Natural killer cell treated with Interleukin-12 subunit alpha and Interleukin-12 subunit beta and Interleukin-15 and Interleukin-18, amount 100 ng/mL, for 72 hours (primary cell): Measurements from ENCODE around the gene SWI5. TPM values are rescaled to one million over a fixed set of nuclear protein-coding genes. Genes with fewer than 3 reads are reported as not detected.
A peak's percentile ranks its signal among the peaks of the same experiment; 100 is the strongest.
"Not testable (repeated sequence)": the region's sequence is repeated elsewhere in the genome, so short reads cannot be mapped to it uniquely, and the experiment has no call there.

Experiments used
- ATAC-seq, 2 donors: fragments of 150-1000 bp; cut with Tn5 transposase in 1 of 2; sonication (Bioruptor Pico), chemical (Tn5 transposase) in 1 of 2; 2 replicates each; pipeline ENCODE4 v1.10.0; 2021
- DNase-seq: peaks from one replicate; pipeline ENCODE4 v3.0.0; 2022; ENCODE audit warnings: low spot score
- H3K27ac Mint-ChIP-seq, 2 donors: 1 replicate in 1 of 2; 2 replicates in 1 of 2; pipeline ENCODE4 v1.8.0; 2022; ENCODE audit warnings: mixed read lengths in 2 of 2, mild to moderate bottlenecking in 1 of 2, moderate library complexity in 1 of 2
- H3K27me3 Mint-ChIP-seq, 2 donors: 1 replicate in 1 of 2; 2 replicates in 1 of 2; pipeline ENCODE4 v1.8.0; 2022; ENCODE audit warnings: mixed read lengths in 2 of 2
- H3K36me3 Mint-ChIP-seq: one replicate; pipeline ENCODE4 v1.8.0; 2022; ENCODE audit warnings: mixed read lengths
- H3K4me1 Mint-ChIP-seq, 2 donors: 1 replicate in 1 of 2; 2 replicates in 1 of 2; pipeline ENCODE4 v1.8.0; 2022; ENCODE audit warnings: low read depth in 2 of 2, mixed read lengths in 2 of 2, mild to moderate bottlenecking in 1 of 2
- H3K4me3 Mint-ChIP-seq: one replicate; pipeline ENCODE4 v1.8.0; 2022; ENCODE audit warnings: mixed read lengths
- H3K9me3 Mint-ChIP-seq: 2 replicates; pipeline ENCODE4 v1.8.0; 2022; ENCODE audit warnings: mixed read lengths
- total RNA-seq, 2 donors: library from RNA; stranded (reverse); gene quantifications; one replicate each; pipeline ENCODE4 v1.2.3, GENCODE V29; 2022

The SWI5 gene
- total RNA-seq = 10 to 100 TPM in 1 of 2 donors, 1 to 10 TPM in 1; 7.5 to 20.4 TPM

- H3K27ac Mint-ChIP-seq = peak within 1 kb of the TSS; percentile 97 to 99
- peaks cover 34 to 35% of the 10 kb centered on the region in 2 donors for H3K4me1 Mint-ChIP-seq
- no peaks in the 10 kb centered on the region for H3K9me3 Mint-ChIP-seq
- no peaks in the 10 kb centered on the region for H3K27me3 Mint-ChIP-seq
- H3K36me3 Mint-ChIP-seq = no peaks in the 10 kb centered on the region
- H3K4me3 Mint-ChIP-seq = peak within 1 kb of the TSS; percentile 98
- ATAC-seq (peak; percentile 99), DNase-seq (peak; percentile 99)
Observed at GRCh38 chr9:128276008-128276573, at the start of gene SWI5. Gene SWI5, plus strand, starts transcription at chr9:128276276.

- Mint-ChIP-seq H3K27ac (no peak overlapping the region), H3K9me3 (no peaks in the 10 kb centered on the region), H3K4me1 (no peaks in the 10 kb centered on the region), H3K36me3 (no peaks in the 10 kb centered on the region), H3K4me3 (no peak overlapping the region), H3K27me3 (no peaks in the 10 kb centered on the region)
- ATAC-seq (no peak), DNase-seq (no peak)
Observed at GRCh38 chr9:128226412-128226801, 49.7 kb upstream of the SWI5 start.

DNA sequence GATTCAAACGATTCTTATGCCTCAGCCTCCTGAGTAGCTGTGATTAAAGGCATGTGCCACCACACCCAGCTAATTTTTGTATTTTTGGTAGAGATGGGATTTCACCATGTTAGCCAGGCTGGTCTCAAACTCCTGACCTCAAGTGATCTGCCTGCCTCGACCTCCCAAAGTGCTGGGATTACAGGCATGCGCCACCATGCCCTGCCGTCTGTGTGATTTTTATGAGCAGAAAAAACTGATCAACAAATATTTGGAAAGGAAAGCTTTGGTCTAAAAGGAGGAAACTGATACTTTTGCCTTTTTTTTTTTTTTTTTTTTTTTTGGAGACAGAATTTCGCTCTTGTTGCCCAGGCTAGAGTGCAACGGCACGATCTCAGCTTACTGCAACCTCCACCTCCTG lies 45.2 kb upstream of the SWI5 start:
- H3K4me1 Mint-ChIP-seq, H3K36me3 Mint-ChIP-seq, ATAC-seq, H3K4me3 Mint-ChIP-seq, H3K27ac Mint-ChIP-seq, H3K9me3 Mint-ChIP-seq, DNase-seq, H3K27me3 Mint-ChIP-seq: not testable (repeated sequence)

- Mint-ChIP-seq H3K27me3 (peaks cover 0 to 3% of the 10 kb centered on the region in 2 donors), H3K4me1 (no peaks in the 10 kb centered on the region), H3K27ac (no peak overlapping the region), H3K4me3 (no peak overlapping the region), H3K36me3 (no peaks in the 10 kb centered on the region), H3K9me3 (no peaks in the 10 kb centered on the region)
- DNase-seq (no peak), ATAC-seq (peak in 1 of 2 donors; percentile 33)
Observed at GRCh38 chr9:128231638-128232527, 44.2 kb upstream of the SWI5 start.

- Mint-ChIP-seq H3K36me3 (no peaks in the 10 kb centered on the region), H3K4me1 (no peaks in the 10 kb centered on the region), H3K27ac (no peak overlapping the region), H3K4me3 (no peak overlapping the region), H3K27me3 (peaks cover 0 to 3% of the 10 kb centered on the region in 2 donors), H3K9me3 (no peaks in the 10 kb centered on the region)
- ATAC-seq (peak; percentile 33 to 58), DNase-seq (no peak)
Observed at GRCh38 chr9:128232528-128233428, 43.3 kb upstream of the SWI5 start.

DNA sequence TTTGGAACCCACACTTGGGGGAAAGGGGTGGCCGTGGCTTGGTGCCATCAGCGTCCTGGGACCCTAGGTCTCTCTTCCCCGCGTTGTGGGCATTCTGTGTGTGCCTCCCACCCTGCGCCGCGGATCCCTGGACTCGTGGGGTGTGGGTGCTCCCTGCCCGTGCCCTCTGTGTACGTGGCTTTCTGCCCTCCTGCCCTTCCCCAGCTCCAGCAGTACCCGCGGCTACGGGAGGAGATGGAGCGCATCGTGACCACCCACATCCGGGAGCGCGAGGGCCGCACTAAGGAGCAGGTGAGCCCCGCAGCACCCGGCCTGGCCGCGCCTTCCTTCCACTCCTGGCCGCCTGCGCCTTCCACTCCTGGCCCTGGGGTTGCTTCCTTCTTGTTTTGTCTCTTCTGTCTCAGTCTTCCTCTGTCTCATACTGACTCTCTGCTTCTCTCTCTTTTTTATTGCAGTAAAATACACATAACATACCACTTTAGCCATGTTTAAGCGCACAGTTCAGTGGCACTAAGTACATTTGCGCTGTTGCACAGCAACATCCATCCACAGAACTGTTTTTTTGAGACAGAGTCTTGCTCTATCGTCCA lies 42.2 kb upstream of the SWI5 start:
- no peaks in the 10 kb centered on the region for H3K36me3 Mint-ChIP-seq
- no peak overlapping the region for H3K4me3 Mint-ChIP-seq
- no peaks in the 10 kb centered on the region for H3K4me1 Mint-ChIP-seq
- DNase-seq = no peak
- H3K27ac Mint-ChIP-seq = no peak overlapping the region
- H3K27me3 Mint-ChIP-seq = peaks cover 0 to 4% of the 10 kb centered on the region in 2 donors
- peak in 1 of 2 donors; percentile 41 for ATAC-seq
- no peaks in the 10 kb centered on the region for H3K9me3 Mint-ChIP-seq

GRCh38 chr9:128242124-128242523 lies 34.0 kb upstream of the SWI5 start:
- Mint-ChIP-seq H3K27me3 (peaks cover 10 to 14% of the 10 kb centered on the region in 2 donors), H3K9me3 (no peaks in the 10 kb centered on the region), H3K4me3 (no peak overlapping the region), H3K27ac (no peak overlapping the region), H3K36me3 (no peaks in the 10 kb centered on the region), H3K4me1 (peaks cover 13 to 14% of the 10 kb centered on the region in 2 donors)
- DNase-seq = no peak
- no peak for ATAC-seq

DNA sequence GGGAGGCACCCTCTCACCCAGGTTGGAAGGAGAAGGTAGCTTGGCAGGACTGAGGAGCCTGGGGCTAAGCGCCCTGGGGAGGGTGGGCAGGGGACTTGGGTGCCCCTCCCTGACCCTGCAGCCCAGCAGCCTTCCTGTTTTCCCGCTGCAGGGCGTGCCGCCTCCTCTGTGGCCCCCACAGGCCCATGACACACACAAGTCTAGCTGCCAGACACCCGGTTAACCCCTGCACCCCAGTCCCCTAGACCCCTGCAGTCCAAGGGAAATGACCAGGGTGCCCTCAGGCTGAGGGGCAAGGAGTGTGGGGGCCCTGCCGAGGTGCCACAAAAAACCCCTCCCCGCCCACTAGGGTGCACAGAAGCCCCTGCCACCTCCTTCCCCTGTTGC lies 33.3 kb upstream of the SWI5 start:
- H3K4me3 Mint-ChIP-seq = no peak overlapping the region
- H3K4me1 Mint-ChIP-seq = peaks cover 13 to 14% of the 10 kb centered on the region in 2 donors

GRCh38 chr9:128243215-128244018 lies 32.7 kb upstream of the SWI5 start:
- H3K4me1 Mint-ChIP-seq = peaks cover 13 to 14% of the 10 kb centered on the region in 2 donors
- DNase-seq = no peak
- H3K9me3 Mint-ChIP-seq = no peaks in the 10 kb centered on the region
- no peak overlapping the region for H3K27ac Mint-ChIP-seq
- H3K4me3 Mint-ChIP-seq = no peak overlapping the region
- H3K36me3 Mint-ChIP-seq = no peaks in the 10 kb centered on the region
- peaks cover 10 to 14% of the 10 kb centered on the region in 2 donors for H3K27me3 Mint-ChIP-seq
- no peak for ATAC-seq

More for the DNA sequence above, 33.3 kb upstream of the SWI5 start:
- H3K36me3 Mint-ChIP-seq = no peaks in the 10 kb centered on the region
- peaks cover 10 to 14% of the 10 kb centered on the region in 2 donors for H3K27me3 Mint-ChIP-seq
- H3K9me3 Mint-ChIP-seq = no peaks in the 10 kb centered on the region
- H3K27ac Mint-ChIP-seq = no peak overlapping the region
- ATAC-seq = no peak
- DNase-seq = no peak

GRCh38 chr9:128244091-128244836 lies 31.8 kb upstream of the SWI5 start:
- Mint-ChIP-seq H3K36me3 (no peaks in the 10 kb centered on the region), H3K27me3 (peaks cover 10 to 12% of the 10 kb centered on the region in 2 donors), H3K27ac (no peak overlapping the region), H3K4me3 (no peak overlapping the region), H3K4me1 (peaks cover 13 to 14% of the 10 kb centered on the region in 2 donors), H3K9me3 (no peaks in the 10 kb centered on the region)
- ATAC-seq (peak in 1 of 2 donors; percentile 4), DNase-seq (no peak)

DNA sequence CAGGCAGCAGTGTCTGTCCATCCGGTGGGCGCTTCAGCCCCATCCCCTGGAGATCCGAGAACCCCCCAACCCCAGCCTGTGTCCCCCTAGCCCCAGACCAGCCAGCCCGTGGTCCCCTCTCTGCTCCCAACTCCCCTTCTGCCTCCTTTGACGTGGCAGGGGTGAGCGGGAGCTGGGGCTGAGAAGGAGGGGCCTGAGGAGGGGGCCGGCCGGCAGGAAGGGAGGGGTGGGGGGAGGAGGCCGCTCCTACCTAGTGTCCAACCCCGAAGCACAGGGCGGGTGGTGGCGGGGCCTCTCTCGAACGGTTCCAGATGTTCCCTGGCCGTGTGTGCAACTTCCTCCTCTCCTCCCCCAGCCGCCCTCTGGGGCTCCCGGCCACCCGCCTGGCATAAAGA lies 31.2 kb upstream of the SWI5 start:
- Mint-ChIP-seq H3K9me3 (no peaks in the 10 kb centered on the region), H3K4me1 (peaks cover 13 to 14% of the 10 kb centered on the region in 2 donors), H3K4me3 (no peak overlapping the region), H3K36me3 (no peaks in the 10 kb centered on the region), H3K27me3 (peaks cover 10 to 12% of the 10 kb centered on the region in 2 donors), H3K27ac (no peak overlapping the region)
- no peak for DNase-seq
- no peak for ATAC-seq

GRCh38 chr9:128245421-128246151 lies 30.5 kb upstream of the SWI5 start:
- Mint-ChIP-seq H3K4me1 (peaks cover 13 to 14% of the 10 kb centered on the region in 2 donors), H3K36me3 (no peaks in the 10 kb centered on the region), H3K27ac (no peak overlapping the region), H3K4me3 (no peak overlapping the region), H3K27me3 (peaks cover 10 to 12% of the 10 kb centered on the region in 2 donors), H3K9me3 (no peaks in the 10 kb centered on the region)
- DNase-seq (no peak), ATAC-seq (no peak)
